Measurements from ENCODE around the gene ELANE. TPM values are rescaled to one million over a fixed set of nuclear protein-coding genes. Genes with fewer than 3 reads are reported as not detected.
"Not testable (repeated sequence)": the region's sequence is repeated elsewhere in the genome, so short reads cannot be mapped to it uniquely, and the experiment has no call there.

Gene ELANE
- total and polyA plus RNA-seq, 7 donors = 0.64 to 3.6 (median 1.8) TPM; not detected in 3

DNA sequence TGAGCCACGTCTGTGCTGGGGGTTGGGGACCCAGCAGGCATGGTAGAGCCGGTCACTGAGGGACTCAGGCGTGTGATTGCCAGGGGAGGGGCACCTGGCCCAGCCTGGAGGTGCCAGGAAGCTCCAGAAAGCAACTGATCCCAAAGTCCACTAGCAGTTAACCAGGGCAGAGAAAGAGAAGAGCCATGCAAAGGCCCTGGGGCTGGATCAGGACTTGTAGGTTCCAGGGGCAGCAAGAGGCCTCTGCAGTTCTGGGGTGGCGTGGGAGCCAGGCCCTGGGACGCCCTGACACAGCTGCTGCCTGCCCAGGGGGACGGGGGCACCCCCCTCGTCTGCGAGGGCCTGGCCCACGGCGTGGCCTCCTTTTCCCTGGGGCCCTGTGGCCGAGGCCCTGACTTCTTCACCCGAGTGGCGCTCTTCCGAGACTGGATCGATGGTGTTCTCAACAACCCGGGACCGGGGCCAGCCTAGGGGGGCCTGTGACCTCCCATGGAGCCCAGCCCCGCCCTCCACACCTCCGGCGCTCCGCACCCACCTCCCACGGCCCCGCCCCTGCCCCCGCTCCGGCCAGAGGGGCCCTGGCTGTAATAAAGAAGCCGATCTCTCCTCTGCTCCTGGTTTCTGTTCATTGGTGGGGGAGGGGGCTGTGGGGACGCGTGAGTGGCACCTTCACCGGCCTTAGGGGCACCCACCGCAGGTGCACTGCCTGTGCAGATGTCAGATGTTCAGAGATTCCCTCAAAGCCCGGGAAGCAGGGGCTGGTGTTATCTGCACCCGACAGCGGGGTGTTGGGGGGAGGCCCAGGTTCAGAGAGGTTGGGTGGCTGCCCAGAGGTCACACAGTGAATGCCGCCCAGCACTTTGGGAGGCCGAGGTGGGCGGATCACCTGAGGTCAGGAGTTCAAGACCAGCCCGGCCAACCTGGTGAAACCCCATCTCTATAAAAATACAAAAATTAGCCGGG lies 20.4 kb upstream of the ELANE start:
- Histone ChIP-seq H3K36me3 (no peaks in the 10 kb centered on the region), H3K27me3 (peaks cover 13 to 74% (median 42%) of the 10 kb centered on the region in 3 donors), H3K4me1 (no peaks in the 10 kb centered on the region), H3K4me3 (no peak overlapping the region), H3K9me3 (no peaks in the 10 kb centered on the region), H3K27ac (no peak overlapping the region)
- TF ChIP-seq EP300 (IDR thresholded peaks at IDR 0.05) (no peak), POLR2A (IDR thresholded peaks at IDR 0.05) (no peak), POLR2AphosphoS5 (IDR thresholded peaks at IDR 0.05) (no peak)
- TF ChIP-seq, protein P1, sequence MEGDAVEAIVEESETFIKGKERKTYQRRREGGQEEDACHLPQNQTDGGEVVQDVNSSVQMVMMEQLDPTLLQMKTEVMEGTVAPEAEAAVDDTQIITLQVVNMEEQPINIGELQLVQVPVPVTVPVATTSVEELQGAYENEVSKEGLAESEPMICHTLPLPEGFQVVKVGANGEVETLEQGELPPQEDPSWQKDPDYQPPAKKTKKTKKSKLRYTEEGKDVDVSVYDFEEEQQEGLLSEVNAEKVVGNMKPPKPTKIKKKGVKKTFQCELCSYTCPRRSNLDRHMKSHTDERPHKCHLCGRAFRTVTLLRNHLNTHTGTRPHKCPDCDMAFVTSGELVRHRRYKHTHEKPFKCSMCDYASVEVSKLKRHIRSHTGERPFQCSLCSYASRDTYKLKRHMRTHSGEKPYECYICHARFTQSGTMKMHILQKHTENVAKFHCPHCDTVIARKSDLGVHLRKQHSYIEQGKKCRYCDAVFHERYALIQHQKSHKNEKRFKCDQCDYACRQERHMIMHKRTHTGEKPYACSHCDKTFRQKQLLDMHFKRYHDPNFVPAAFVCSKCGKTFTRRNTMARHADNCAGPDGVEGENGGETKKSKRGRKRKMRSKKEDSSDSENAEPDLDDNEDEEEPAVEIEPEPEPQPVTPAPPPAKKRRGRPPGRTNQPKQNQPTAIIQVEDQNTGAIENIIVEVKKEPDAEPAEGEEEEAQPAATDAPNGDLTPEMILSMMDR (IDR thresholded peaks at IDR 0.05) = no peak
- intact Hi-C loops (cut with DNase I) = no loop called here
- 24 to 61% methylated on average over 38 of the region's 38 CpGs for WGBS, 2 donors
- DNase-seq = no peak

GRCh38 chr19:834216-834615 lies 17.9 kb upstream of the ELANE start:
- H3K4me3 ChIP-seq = no peak overlapping the region
- no peak overlapping the region for H3K27ac ChIP-seq
- DNase-seq = no peak
- TF ChIP-seq, protein P1 (IDR thresholded peaks at IDR 0.05) = no peak
- TF ChIP-seq POLR2A (IDR thresholded peaks at IDR 0.05) (no peak), EP300 (IDR thresholded peaks at IDR 0.05) (no peak)
- intact Hi-C loops (cut with DNase I) = no loop called here
- no peaks in the 10 kb centered on the region for H3K36me3 ChIP-seq
- no peaks in the 10 kb centered on the region for H3K9me3 ChIP-seq
- 73 to 77% methylated on average over 24 of the region's 24 CpGs for WGBS, 2 donors
- no peaks in the 10 kb centered on the region for H3K4me1 ChIP-seq
- peaks cover 12 to 82% (median 47%) of the 10 kb centered on the region in 3 donors for H3K27me3 ChIP-seq

DNA sequence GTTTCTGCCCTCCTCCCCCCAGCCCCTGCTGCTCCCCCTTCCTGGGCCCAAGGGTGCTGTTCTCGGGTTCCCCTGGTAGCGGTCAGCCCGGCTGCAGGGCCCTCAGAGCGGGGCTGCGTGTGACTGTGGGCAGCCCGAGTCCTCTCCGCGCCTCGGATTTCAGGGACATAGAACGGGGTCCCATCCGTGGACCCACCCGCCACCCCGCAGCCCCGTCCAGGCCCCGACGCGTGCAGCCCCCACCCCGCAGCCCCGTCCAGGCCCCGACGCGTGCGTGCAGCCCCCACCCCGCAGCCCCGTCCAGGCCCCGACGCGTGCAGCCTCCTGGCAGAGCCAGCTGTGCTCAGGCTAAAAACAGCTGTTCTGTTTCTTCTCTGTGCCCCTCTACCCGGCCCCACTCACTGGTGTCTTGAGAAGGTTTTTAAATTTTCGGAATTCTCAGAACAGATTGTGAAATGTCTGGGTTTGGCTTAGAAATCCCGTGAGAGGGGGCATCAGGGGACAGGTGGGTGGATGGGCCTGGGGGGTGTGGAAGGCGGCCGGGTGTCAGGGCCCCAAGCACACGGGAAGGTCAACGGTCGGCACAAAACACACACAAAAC lies 16.8 kb upstream of the ELANE start:
- no peak for DNase-seq
- Histone ChIP-seq H3K4me1 (no peaks in the 10 kb centered on the region), H3K4me3 (no peak overlapping the region), H3K27ac (no peak overlapping the region), H3K36me3 (no peaks in the 10 kb centered on the region), H3K9me3 (no peaks in the 10 kb centered on the region), H3K27me3 (peaks cover 12 to 81% (median 42%) of the 10 kb centered on the region in 3 donors)
- intact Hi-C loops (cut with DNase I) = no loop called here
- TF ChIP-seq, protein P1 (IDR thresholded peaks at IDR 0.05) = no peak
- TF ChIP-seq EP300 (IDR thresholded peaks at IDR 0.05) (no peak), POLR2A (IDR thresholded peaks at IDR 0.05) (no peak), POLR2AphosphoS5 (IDR thresholded peaks at IDR 0.05) (no peak)
- WGBS, 2 donors = 61 to 75% methylated on average over 36 of the region's 36 CpGs

DNA sequence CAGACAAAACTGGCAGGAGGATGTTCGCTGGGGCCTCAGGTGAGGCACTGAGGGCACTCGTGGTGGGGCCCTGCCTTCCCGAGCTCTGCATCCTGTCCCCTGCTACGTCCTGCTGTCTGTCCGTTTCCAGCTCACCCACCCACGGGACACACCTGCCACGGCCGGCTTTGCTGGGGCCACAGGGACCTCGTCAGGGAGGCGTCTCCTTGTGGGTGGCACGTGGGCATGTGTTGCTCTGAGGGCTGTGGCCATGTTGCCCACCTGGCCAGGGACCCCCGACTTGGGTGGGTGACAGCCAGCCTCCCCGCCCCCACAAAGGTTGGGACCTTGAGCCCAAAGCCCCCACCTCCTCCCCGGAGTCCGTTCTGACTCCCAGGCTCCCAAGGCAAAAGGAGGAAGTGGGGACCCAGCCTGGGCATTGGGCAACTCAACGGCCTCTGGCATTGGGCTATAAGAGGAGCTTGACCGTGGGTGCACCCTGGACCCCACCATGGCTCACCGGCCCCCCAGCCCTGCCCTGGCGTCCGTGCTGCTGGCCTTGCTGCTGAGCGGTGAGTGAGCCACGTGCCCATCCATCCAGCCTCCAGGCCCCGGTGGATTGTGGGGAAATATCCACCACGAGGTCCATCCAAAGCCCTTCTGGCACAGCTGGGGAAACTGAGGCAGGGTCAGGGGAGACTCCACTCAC lies 11.4 kb upstream of the ELANE start, which contains the start of gene PRTN3:
Gene PRTN3, plus strand, starts transcription at position 481 of the 688 bp plus-strand sequence. Its CDS starts 10 bp downstream, at position 491.
- Histone ChIP-seq H3K4me1 (peaks cover 0 to 12% (median 11%) of the 10 kb centered on the region in 4 donors), H3K27me3 (peaks cover 21 to 86% (median 49%) of the 10 kb centered on the region in 3 donors), H3K36me3 (no peaks in the 10 kb centered on the region), H3K4me3 (no peak within 1 kb of the TSS), H3K27ac (no peak within 1 kb of the TSS), H3K9me3 (no peaks in the 10 kb centered on the region)
- no peak for DNase-seq
- TF ChIP-seq POLR2AphosphoS5 (IDR thresholded peaks at IDR 0.05) (no peak), EP300 (IDR thresholded peaks at IDR 0.05) (no peak), POLR2A (IDR thresholded peaks at IDR 0.05) (no peak)
- TF ChIP-seq, protein P1 (IDR thresholded peaks at IDR 0.05) = no peak
- intact Hi-C loops (cut with DNase I) = no loop called here
- WGBS, 2 donors = 37 to 68% methylated on average over 24 of the region's 24 CpGs

DNA sequence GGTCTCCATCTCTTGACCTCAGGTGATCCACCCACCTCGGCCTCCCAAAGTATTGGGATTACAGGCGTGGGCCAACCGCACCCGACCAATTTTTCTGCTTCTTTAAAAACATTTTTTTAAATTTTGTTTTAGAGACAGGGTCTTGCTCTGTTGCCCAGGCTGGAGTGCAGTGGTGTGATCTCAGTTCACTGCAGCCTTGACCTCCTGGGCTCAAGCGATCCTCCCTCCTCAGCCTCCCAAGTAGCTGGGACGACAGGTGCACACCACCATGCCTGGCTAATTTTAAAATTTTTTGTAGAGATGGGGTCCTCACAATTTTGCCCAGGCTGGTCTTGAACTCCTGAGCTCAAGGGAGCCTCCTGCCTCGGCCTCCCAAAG lies 9.3 kb upstream of the ELANE start:
- H3K36me3 ChIP-seq; H3K4me3 ChIP-seq; intact Hi-C loops (cut with DNase I); H3K27ac ChIP-seq; DNase-seq; H3K9me3 ChIP-seq: not testable (repeated sequence)
- H3K27me3 ChIP-seq = peaks cover 14 to 87% (median 49%) of the 10 kb centered on the region in 3 donors
- 61 to 77% methylated on average over 7 of the region's 7 CpGs for WGBS, 2 donors
- peaks cover 0 to 19% (median 16%) of the 10 kb centered on the region in 4 donors for H3K4me1 ChIP-seq

Data from sigmoid colon (tissue), 7 donors.